HG03565 (cell line): Measurements from ENCODE around the gene TLR8.

Experiments
- ATAC-seq: cut with Tn5 transposase; IDR thresholded peaks from one replicate; pipeline ENCODE4 v1.9.1; 2021; ENCODE audit warnings: mild to moderate bottlenecking, moderate library complexity; ENCODE audit not compliant: unreplicated experiment

Gene TLR8

DNA sequence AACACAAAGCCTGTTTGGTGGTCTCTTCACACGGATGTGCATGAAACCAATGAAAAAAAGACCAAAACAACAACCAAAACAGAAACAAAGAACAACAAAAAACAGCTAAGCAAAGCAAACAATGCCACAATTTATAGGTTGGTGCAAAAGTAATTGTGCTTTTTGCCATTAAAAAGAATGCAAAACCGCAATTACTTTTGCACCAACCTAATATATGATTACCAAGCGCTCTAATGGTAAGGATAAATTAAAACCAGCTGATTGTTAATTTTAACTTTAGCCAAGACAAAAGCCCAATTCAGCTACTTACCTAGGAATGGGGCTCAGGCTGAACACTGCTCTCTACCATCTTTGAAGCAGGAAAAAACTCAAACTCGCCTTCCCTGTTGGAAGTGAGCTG is 39.1 kb downstream of the TLR8 start:
- ATAC-seq, result no peak

DNA sequence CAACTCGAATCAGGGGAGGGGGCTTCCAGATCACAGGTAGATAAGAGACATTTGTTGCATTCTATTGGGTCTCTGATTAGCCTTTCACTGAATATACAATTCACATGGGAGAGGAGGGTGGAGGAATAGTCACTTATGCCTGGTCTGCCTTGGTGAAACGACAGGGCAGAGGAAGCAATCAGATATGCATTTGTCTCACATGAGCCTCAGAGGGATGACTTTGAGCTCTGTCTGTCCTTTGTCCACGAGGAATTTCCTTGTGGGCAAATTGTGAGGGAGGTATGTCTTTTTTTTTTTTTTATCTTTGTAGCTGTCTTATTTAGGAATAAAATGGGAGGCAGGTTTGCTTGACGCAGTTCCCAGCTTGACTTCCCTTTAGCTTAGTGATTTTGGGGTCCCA is 40.0 kb downstream of the TLR8 start:
- ATAC-seq, result no peak

DNA sequence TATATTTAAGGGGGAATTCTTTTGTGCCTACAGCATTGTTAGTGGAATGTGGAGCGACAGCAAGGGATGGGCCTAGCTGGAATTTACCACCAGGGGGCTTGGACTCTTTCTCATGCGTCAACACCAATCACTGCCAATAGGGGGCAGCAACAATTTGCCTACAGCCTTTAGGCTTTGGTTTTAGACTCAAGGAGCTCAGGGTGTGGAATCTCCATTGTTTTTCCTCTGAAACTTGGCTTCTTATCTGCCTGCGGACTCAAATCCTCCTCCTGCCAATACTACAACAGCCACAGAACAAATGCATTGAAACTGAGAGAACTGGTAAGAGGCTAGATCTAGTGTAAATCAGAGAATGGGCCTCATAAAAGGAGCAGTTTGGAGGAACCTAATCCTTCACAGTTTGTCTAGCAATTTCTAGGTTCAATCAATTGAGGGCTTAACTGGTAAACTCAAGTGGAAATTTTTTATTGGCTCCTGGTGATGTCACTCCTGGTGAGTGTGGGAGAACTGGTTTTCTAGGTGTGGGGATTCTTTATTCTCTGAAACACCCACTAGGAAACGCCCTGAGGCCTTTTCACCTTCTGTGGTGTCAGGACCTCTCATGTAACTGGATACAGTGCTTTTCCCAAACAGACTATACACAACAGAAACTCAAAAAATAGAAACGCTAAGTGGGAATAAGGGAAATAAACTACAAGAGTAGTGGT is 40.6 kb downstream of the TLR8 start:
- ATAC-seq, result no peak

DNA sequence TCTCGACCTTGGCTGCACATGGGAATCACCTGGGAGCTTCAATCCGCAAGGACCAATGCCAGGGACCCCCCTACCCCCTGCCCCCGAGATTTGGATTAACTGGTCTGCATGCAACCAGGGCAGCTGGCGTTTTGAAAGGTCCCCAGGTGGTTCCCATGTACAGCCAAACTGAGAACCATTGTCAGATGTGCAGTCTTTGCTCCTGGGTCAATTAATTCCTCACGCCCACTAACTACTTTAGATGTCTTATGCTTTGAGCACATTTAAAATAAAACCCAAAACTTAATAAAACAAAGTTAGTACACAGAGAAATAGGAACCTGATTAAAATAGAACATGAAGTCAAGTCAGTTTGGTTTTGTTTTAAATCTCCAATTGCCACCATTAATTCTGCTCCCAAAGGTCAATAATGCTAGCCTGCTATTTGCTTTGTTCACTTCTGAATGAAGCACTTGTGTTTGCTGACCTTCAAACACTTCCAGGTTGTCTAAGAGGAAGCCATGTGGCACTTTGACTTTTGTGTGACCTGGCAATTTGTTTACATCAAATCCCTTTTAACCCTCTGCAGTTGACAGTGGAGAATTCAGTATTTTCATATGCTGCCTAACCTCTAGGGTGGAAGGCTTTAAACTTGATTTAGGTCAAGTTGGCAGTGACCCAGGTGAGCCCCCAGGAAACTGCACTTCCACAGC is 41.3 kb downstream of the TLR8 start:
- no peak for ATAC-seq

DNA sequence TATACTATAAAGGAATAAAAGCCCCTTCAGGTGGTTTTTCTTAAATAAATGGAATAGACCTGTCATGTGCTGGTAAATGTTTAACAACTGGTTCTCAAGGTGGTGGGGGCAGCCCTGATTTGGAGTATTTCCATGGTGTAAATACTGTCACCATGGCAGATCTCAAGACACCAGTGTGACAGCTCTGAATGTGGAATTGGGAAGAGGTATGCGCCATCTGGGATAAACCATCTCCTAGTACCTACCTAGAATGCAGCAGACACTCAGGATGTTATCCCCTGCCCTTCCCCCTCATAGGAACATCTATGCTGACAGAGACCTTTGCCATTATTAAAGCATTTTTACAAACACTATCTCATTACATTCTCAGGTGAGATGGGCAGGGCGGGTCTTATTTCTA is 42.1 kb downstream of the TLR8 start:
- ATAC-seq, result no peak

DNA sequence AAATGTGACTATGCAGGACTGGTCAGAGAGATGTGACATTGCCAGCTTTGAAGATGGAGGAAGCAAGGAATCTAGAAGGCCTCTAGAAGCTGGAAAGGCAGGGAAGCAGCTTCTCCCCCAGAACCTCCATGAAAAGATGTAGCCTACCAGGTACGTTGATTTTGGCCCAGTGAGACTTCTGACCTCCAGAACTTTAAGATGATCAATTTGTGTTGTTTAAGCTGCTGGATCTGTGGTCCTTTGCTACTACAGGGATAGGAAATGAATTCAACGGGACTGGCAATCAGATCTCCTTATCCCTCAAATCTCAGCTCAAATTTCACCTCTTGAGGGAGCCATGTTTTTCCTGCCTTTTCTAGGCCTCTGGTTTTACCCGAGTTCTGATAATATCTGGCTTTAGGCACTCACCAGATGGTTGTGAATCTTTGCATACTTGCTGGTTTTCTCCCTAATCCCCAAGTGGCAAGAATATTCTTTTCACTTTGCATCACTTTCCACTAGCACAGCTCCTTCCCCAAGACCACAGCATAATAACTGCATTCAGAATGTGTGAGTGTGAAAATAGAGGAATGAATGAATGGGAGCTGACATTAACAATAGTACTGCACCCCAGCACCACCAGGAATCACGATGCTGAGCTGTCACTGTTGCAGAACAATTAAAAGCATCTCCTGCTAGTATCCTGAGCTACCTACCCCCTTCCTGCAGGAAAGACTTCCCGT is 42.9 kb downstream of the TLR8 start:
- ATAC-seq, result no peak

DNA sequence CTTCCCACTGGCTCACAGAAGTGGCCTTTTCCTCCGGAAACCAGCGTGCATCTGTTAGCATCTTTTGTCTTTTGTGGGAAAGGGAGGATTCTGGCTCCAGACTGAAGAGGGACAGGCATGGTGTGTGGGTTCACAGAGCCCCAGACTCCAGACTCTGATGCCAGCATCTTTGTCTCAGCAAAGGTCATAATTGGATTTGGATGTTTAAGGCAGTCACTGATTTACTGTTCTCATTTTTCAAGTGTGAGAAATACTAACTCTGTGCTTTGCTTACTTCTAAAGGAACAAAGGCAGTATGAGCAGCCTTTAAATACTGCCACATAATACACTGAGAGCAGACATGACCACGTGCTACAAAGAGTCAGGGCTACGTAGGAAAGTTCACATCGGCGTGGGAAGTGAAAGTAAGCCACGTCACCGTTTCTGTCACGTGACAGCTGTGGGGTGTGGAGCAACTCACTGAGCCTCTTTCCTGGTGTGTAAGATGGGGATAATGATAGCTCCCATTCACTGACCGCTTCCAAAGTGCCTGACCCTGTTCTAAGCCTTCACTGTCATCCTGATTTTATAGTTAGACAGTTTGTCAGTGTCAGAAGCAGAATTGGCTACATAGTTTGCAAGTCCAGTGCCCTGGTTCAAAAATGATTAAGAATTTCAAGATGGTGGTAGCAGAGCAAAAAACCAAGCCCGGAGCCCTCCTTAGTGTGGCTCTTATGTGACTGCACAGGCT is 43.7 kb downstream of the TLR8 start:
- ATAC-seq, result peak; percentile 50

DNA sequence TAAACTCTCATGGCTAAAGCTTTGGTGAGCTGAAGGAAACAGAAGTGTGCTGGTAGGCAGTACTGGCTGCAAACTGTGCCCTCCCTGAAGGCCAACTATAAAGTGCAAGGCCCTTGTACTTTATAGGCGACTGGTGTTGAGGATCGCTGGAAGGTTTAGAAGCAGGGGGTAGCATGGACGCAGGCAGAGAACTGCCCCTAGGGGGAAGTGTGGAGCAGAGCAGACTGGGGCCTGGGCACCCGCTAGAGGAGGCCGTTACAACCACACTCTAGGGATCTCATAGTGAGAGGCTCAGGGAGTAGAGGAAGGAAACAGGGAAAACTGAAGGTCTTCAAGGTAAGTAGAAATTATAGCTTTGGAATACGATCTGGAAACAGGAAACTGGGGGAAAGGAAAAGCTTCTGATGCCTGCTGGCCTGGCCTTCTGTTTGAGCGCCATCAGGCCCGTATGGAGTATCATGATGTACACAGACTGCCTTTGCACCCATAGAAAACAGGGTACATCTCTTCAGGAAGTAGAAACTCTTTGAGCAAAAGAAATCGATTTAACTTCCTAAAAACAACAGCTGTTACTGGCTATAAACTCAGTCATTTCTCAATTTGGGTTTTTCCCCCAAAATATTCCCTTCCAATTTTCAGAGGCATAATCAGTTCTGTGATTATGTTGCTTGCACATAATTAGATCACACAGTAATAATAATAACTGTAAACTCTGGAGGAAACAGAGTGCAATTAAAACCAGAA is 44.6 kb downstream of the TLR8 start:
- peak; percentile 29 for ATAC-seq

DNA sequence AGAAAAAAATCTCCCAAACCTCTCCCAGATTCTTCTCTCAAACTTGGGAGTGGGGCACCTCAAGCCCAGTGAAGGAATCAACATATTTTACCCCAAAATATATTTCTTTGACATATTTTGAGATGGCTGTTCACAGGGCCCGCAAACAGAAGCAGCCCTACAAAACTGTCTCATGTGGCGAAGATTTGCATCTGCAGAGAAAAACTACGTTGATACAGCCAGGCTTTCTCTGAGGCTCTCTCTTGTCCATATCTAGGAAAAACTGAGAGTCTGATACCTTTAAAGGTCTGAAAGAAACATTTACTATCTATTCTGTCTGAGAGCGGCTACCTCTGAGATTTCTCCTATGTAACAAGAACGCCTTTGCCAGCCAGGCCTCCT is 45.2 kb downstream of the TLR8 start:
- ATAC-seq, result no peak

DNA sequence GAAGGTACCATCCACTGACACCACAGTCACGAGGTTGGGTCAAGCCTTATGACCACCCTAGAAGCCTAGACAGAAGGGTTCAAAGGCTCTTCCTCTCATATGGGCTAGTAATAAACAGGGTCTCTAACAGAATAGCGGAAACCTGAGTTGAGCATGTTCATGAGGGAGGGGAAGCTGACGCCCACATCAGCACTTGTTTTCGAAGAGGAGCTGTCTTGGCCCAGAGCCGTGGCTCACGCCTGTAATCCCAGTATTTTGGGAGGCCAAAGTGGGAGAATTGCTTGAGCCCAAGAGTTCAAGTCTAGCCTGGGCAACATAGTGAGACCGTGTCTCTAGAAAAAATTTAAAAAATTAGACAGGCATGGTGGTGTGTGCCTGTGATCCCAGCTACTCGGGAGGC is 47.0 kb downstream of the TLR8 start:
- ATAC-seq, result no peak

DNA sequence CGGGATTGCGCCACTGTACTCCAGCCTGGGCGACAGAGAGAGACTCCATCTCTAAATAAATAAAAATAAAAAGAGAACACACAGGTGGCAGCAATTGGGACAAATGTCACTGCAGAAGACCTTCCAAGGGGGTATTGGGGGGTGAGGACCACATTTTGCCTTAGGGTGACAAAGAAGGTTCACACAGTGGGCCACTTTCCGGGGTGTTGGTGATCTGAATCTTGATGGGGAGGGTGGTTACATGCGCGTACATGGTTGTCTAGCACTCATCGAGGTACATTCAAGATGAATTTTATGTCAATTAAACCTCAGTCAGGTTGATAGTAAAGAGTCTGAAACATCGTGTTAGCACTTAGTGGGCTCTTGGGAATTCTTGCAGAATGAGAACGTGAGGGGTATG is 48.0 kb downstream of the TLR8 start:
- no peak for ATAC-seq

DNA sequence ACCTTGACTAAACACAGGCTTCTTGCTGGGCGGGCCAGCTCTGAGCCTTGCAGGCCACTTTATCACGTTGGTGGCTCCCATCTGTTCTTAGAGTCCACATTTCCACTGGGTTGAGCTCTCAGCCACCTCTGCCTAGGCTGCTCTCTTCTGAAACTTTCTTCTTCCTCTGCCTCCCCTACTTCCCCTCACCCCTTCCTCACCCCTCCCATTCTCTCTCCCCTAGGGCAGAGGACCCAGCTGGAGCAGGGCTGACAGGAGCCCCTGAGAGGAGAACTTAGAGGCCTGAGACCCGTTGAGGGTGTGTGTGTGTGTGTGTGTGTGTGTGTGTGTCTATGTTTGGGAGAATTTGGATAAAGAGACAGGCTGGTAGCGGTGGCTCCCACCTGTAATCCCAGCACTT is 48.6 kb downstream of the TLR8 start:
- ATAC-seq, result no peak

DNA sequence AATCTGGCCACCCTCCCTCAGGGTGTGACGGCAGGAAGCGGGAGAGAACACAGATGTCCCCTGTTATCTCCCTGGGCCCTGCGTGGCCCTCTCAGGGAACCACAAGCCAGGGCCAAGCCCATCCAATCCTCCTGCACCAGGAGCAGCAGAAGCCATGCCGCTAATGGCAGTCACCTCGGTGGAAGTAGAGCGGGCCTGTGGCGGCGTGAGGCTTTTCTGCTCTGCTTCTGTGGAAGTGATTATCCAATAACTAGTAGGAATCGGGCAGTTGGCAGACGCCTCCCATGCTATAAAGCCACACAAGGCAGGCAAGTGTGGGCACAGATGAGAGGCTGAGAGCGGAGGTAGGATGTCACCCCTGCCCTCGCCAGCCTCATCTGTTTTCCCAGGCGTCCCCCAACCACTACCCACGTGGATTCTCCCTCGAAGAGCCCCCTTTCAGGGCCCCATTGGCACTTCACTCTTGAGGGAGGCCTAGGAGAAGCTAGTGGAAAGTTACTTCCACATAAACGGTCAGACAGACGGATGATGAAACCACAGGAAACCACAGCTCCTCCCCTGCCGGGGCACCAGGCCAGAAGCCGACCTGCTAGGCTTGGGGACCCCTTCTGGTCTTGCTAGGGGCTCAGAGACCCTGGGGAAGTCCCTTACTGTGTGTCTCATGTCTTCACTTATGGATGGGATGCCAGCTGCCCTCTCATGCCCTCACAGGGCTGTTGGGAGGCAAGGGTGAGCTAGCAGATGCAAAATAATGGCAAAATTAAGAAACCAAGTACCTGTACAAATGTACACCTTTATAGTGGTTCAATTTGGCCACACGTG is 49.7 kb downstream of the TLR8 start:
- ATAC-seq, result no peak

DNA sequence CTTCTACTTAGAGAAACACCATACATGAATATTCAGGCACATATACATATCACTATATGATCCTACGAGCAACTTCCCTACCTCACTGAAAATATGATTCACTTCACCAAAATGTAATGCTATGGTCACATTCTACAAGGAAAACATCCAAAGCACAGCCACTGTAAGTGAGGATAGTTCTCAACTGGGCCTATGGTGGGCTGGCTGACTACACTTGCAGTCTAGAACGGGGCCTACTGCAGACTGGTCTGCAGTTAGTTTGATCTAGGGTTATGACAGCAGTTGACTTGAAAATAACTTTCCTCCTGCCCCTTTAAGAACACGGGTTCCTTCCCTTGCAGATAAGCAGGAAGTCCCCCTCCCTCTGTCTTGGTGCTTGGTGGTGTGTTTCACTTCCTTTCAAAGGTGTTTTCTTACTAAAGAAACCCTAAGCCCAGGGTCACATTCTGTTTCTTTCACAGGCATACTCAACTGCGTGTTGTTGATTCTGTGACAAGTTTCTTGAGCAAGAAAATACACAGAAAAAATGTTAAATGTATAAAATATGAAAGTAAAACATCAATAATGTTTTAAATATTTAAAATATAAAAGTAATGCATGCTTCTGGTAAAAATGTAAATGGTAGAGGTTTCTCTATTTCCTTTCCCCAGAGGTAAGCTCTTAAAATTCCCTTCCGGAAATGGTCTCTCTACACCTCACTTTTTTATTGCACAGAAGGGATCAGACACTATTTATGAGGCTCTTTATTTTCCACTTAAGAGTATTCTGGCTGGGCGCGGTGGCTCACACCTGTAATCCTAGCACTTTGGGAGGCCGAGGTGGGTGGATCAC is 50.5 kb downstream of the TLR8 start:
- peak; percentile 55 for ATAC-seq

DNA sequence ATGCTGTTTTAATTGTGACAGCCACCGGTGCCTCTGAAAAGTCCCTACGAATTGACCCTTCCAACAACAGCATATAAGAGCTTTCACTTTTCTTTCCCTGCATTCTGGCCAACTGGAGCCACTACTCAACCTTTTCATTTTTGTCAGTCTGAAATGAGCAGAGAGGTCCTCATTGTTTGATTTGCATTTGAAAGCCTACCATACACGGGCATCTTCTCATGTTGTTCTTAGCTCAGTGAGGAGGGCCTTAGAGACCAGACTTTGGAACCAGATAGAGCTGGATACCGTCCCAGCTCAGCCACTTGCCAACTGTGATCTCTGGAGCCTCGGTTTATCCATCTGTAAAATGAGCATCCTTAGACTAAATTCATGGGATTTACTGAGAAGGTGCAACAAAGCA is 51.6 kb downstream of the TLR8 start:
- no peak for ATAC-seq

DNA sequence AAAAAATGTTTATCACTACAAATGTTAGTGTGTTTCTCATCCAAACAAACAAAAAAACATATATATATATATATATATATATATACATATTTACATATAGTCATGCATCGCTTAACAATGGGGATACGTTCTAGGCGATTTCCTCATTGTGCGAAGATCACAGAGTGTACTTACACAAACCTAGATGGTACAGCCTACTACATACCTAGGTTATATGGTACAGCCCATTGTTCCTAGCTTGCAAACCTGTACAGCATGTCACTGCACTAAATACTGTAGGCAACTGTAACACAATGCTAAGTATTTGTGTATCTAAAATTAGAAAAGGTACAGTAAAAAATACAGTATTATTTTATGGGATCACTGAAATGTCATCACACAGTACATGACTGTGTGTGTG is 52.0 kb downstream of the TLR8 start:
- no peak for ATAC-seq

DNA sequence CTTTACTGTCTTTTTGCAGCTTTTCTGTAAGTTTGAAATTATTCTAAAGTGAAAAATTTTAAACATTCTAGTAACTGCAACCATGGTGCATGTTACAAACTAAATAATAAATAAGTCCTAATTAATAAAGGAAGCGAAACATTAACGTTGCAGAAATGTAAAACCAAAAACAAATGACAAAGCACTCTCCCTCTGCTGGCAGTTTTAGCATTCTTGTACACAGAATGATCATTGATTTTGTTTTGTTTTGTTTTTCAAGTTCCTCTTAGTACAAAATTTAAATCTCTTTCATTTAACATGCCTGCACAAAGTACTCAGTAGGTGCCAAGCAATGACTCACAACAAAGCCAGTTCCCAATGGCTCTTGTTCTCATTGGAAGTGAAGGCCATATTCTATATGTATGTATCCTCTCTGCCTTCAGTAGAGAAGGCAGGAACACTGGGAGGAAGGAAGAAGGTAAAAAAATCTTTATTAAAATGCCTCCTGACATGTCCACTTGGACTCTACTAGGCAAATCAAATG is 54.8 kb downstream of the TLR8 start:
- ATAC-seq, result no peak

DNA sequence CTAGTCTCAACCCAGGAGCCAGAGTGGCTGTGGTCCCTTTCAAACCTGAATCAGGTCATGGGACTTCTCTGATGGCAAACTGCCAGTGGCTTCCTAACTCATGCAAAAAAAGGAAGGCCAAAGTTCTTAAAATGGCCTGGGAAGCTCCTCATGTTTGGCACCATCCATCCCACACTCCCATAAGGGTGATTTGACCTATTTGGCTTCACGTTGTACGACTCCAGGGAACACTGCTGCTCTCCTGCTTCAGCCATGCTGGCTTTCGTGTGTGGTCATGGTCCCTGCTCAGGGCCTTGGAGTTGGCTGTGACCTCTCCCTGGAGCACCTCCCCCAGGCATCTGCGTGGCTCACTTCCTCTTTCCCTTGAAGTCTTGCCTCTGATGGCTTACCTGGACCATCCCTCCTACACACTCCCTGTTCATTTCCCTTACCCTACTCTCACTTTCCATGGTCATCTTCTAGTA is 55.7 kb downstream of the TLR8 start:
- ATAC-seq, result peak; percentile 33
